Peyer's patch (tissue), 4 donors: Measurements from ENCODE around the gene TRIM26. TPM values are rescaled to one million over a fixed set of nuclear protein-coding genes. Genes with fewer than 3 reads are reported as not detected.

Source experiments
- DNase-seq, 3 donors: peaks; one replicate each; pipeline ENCODE4 v3.0.0-alpha.2; 2017 to 2019
- H3K27ac ChIP-seq, 4 donors: fragments of 200-600 bp; sonication (generic); one replicate each; pipeline ENCODE4 v1.5.1; 2016 to 2019
- H3K27me3 ChIP-seq, 2 donors: fragments of 200-600 bp; sonication (generic); one replicate each; pipeline ENCODE4 v1.5.1; 2019
- H3K36me3 ChIP-seq, 3 donors: fragments of 200-600 bp; sonication (generic); one replicate each; pipeline ENCODE4 v1.5.1; 2016 to 2019
- H3K4me1 ChIP-seq, 4 donors: fragments of 200-600 bp; sonication (generic); one replicate each; pipeline ENCODE4 v1.5.1; 2016 to 2019
- H3K4me3 ChIP-seq, 4 donors: fragments of 200-600 bp; sonication (generic); 1 replicate in 3 of 4; 2 replicates in 1 of 4; pipeline ENCODE4 v1.5.1; 2016 to 2019; ENCODE audit warnings: mild to moderate bottlenecking in 1 of 4
- H3K9me3 ChIP-seq, 4 donors: fragments of 200-600 bp; sonication (generic); one replicate each; pipeline ENCODE4 v1.5.1; 2016 to 2019; ENCODE audit warnings: mild to moderate bottlenecking in 1 of 4
- POLR2A ChIP-seq, 2 donors: fragments of 450-650 bp; IDR thresholded peaks; one replicate each; pipeline ENCODE4 v1.5.1; 2017; ENCODE audit warnings: antibody characterized with exemption in 2 of 2, mild to moderate bottlenecking in 2 of 2, moderate library complexity in 2 of 2
- total RNA-seq, 4 donors: library from RNA; depleted of rRNA; stranded (reverse); fragments of >200 nt; gene quantifications; one replicate each; pipeline ENCODE4 v1.1.0, GENCODE V29; 2016
- TF ChIP-seq, protein P1 (sequence below), 6 experiments: fragments of 450-650 bp in 4 of 6; fragments of 200-600 bp in 2 of 6; sonication (generic) in 1 of 6; IDR thresholded peaks; one replicate each; pipeline ENCODE4 v1.5.1; 2017 to 2019; ENCODE audit warnings: antibody characterized with exemption in 6 of 6, mild to moderate bottlenecking in 3 of 6, moderate library complexity in 1 of 6

Gene TRIM26
- total RNA-seq, 4 donors from 2014 or later, result 65.9 to 175 (median 90.5) TPM

DNA sequence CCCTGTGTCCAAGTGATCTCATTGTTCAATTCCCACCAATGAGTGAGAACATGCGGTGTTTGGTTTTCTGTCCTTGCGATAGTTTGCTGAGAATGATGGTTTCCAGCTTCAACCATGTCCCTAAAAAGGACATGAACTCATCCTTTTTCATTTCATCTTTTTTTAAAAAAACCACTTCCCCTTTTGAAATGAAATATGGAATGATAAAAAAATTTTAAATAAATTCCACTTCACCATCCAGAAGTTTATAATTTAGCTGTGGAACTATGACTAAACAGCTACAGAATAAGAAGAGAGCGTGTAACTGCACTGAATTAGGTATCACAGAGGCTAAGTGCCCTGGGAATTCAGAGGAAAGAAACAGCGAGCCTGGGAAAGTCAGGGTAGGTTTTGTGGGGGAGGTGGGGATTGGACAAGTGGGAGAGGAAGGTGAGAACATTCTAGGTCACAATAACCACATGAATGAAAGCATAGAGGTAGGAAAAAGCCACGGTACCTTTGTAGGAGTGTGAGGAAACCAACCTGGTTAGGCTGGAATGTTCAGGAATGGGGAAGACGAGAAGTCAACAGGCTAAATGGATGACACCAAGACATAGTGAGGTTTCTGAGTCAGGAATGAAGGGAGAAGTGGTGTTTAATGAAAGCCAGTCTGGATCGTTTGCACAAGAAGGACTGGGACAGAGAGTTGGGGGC, 63.2 kb downstream of the TRIM26 start:
- no peak for DNase-seq
- H3K27me3 ChIP-seq, result no peaks in the 10 kb centered on the region
- no peak overlapping the region for H3K4me3 ChIP-seq
- H3K36me3 ChIP-seq, result peaks cover 0 to 8% (median 0%) of the 10 kb centered on the region in 3 donors
- no peaks in the 10 kb centered on the region for H3K9me3 ChIP-seq
- TF ChIP-seq, protein P1, sequence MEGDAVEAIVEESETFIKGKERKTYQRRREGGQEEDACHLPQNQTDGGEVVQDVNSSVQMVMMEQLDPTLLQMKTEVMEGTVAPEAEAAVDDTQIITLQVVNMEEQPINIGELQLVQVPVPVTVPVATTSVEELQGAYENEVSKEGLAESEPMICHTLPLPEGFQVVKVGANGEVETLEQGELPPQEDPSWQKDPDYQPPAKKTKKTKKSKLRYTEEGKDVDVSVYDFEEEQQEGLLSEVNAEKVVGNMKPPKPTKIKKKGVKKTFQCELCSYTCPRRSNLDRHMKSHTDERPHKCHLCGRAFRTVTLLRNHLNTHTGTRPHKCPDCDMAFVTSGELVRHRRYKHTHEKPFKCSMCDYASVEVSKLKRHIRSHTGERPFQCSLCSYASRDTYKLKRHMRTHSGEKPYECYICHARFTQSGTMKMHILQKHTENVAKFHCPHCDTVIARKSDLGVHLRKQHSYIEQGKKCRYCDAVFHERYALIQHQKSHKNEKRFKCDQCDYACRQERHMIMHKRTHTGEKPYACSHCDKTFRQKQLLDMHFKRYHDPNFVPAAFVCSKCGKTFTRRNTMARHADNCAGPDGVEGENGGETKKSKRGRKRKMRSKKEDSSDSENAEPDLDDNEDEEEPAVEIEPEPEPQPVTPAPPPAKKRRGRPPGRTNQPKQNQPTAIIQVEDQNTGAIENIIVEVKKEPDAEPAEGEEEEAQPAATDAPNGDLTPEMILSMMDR (IDR thresholded peaks at IDR 0.05), result no peak
- TF ChIP-seq POLR2A (IDR thresholded peaks at IDR 0.05), result no peak
- H3K27ac ChIP-seq, result no peak overlapping the region
- H3K4me1 ChIP-seq, result peaks cover 0 to 14% (median 0%) of the 10 kb centered on the region in 4 donors

GRCh38 chr6:30149234-30149633, 64.0 kb downstream of the TRIM26 start:
- H3K27me3 ChIP-seq, result no peaks in the 10 kb centered on the region

GRCh38 chr6:30147096-30147495, 66.1 kb downstream of the TRIM26 start:
- TF ChIP-seq, protein P1 (IDR thresholded peaks at IDR 0.05), result no peak
- no peak for TF ChIP-seq POLR2A (IDR thresholded peaks at IDR 0.05)
- Histone ChIP-seq H3K27me3 (no peaks in the 10 kb centered on the region), H3K4me3 (no peak overlapping the region), H3K4me1 (peaks cover 0 to 8% (median 0%) of the 10 kb centered on the region in 4 donors), H3K9me3 (no peaks in the 10 kb centered on the region), H3K27ac (no peak overlapping the region), H3K36me3 (peaks cover 0 to 8% (median 0%) of the 10 kb centered on the region in 3 donors)
- no peak for DNase-seq

More at GRCh38 chr6:30149234-30149633, 64.0 kb downstream of the TRIM26 start:
- Histone ChIP-seq H3K27ac (no peak overlapping the region), H3K36me3 (peaks cover 0 to 8% (median 0%) of the 10 kb centered on the region in 3 donors), H3K4me1 (peaks cover 0 to 11% (median 0%) of the 10 kb centered on the region in 4 donors), H3K9me3 (no peaks in the 10 kb centered on the region), H3K4me3 (no peak overlapping the region)
- no peak for DNase-seq
- no peak for TF ChIP-seq POLR2A (IDR thresholded peaks at IDR 0.05)
- TF ChIP-seq, protein P1 (IDR thresholded peaks at IDR 0.05), result peak in 1 of 6 experiments; percentile 12

DNA sequence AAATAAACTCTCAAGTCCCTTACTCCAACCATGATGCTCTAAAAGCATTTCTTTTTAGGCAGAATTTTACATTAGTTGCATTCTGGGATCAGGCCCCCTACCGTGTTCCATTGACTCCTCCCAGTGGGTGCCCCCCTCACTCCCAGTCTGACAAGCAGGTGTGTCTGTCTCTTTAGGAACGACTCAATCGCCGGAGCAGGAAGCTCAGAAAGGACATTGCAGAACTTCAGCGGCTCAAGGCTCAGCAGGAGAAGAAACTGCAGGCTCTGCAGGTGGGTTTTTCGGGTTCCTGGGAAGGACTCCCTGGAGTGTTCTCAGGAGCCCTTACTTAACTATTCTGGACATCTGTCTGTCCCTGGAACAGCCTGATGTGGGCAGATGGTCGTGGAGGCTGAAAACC, 67.4 kb downstream of the TRIM26 start:
- H3K4me3 ChIP-seq, result no peak overlapping the region
- no peaks in the 10 kb centered on the region for H3K27me3 ChIP-seq
- no peaks in the 10 kb centered on the region for H3K9me3 ChIP-seq
- no peak overlapping the region for H3K27ac ChIP-seq
- TF ChIP-seq, protein P1 (IDR thresholded peaks at IDR 0.05), result no peak
- TF ChIP-seq POLR2A (IDR thresholded peaks at IDR 0.05), result no peak
- peaks cover 0 to 8% (median 0%) of the 10 kb centered on the region in 3 donors for H3K36me3 ChIP-seq
- no peak for DNase-seq
- H3K4me1 ChIP-seq, result peaks cover 0 to 8% (median 0%) of the 10 kb centered on the region in 4 donors

GRCh38 chr6:30144811-30145210, 68.4 kb downstream of the TRIM26 start:
- TF ChIP-seq, protein P1 (IDR thresholded peaks at IDR 0.05), result no peak
- no peak for TF ChIP-seq POLR2A (IDR thresholded peaks at IDR 0.05)
- Histone ChIP-seq H3K27me3 (no peaks in the 10 kb centered on the region), H3K27ac (no peak overlapping the region), H3K9me3 (no peaks in the 10 kb centered on the region), H3K4me3 (no peak overlapping the region), H3K4me1 (peaks cover 0 to 8% (median 0%) of the 10 kb centered on the region in 4 donors), H3K36me3 (peaks cover 0 to 8% (median 0%) of the 10 kb centered on the region in 3 donors)
- DNase-seq, result no peak
